GM21367 (cell line): ENCODE results near the gene TLX1.

Experiments used
- ATAC-seq: cut with Tn5 transposase; IDR thresholded peaks from one replicate; pipeline ENCODE4 v1.9.1; 2021; ENCODE audit not compliant: unreplicated experiment

Gene TLX1

DNA sequence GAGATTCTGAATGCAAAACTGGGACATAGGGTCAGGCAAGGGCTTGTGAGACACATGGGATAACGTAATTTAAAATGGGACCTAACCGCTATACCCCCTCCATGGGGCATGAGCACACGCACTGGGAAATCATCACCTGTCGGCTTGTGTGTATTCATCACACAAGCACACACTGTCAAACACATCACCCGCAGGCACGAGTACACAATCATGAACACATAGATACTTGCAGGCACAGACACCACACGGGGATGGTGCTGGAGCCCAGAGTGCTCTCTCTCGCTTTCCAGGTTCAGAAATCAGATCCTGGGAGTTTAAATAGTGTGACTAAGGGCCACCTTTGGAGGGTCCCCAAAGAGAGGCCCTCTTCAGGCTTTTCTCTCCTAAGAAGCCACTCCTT is 19.6 kb upstream of the TLX1 start:
- no peak for ATAC-seq

DNA sequence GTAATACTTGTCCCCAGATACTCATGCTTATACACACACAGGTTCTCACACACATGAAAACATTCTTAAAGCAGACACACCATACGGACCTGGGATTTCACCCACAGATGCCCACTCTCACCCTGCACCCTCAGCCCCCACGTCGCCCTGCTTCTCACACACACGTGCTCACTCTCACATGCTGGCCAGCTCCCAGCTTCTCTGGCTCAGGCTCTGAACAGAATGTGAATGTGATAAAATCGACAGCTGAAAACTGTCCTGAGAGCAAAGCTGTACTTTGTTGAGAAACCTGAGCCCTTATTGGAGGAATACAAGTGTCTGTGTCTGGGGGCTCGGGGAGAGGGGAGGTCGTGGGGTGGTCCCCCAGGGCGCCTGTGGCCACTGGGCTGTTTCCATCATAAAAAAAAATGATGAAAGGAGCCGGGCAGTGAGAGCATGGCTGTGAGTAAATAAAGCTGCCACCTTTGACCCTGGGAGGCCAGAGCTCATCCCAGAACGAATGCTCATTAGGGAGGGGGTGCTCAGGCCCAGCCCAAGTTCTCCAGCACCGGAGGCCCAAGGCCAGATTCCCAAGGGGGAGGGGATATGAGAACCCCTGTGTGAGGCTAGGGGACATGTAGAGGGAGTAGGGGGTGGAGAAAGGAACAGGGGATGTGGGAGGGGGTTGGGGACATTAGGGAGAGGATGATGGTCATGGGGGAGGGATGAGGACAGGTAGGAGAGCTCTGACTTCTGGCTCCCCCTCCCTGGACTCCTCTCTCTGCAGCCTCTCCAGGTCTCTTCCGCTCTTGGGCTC is 18.1 kb upstream of the TLX1 start:
- no peak for ATAC-seq

DNA sequence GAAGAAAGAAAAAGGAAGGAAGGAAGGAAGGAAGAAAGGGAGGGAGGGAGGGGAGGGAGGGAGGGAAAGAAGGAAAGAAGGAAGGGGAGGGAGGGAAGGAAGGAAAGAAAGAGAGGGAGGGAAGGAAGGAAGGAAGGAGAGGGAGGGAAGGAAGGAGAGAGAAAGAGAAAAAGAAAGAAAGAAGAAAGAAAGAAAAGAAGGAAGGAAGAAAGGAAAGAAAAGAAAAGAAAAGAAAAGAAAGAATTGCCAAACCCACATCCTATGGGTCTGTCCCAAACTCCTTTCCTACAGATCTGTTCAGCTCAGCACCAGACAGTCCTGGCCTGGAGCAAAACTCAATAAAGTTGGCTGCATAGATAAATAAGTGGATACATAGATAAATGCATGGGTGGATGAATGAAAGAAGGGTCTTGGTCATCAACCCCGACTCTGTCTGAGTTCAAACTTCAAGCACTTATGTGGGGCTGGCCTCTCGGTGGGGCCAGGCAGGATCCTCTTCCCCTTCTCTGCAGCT is 17.2 kb upstream of the TLX1 start:
- ATAC-seq: no peak

DNA sequence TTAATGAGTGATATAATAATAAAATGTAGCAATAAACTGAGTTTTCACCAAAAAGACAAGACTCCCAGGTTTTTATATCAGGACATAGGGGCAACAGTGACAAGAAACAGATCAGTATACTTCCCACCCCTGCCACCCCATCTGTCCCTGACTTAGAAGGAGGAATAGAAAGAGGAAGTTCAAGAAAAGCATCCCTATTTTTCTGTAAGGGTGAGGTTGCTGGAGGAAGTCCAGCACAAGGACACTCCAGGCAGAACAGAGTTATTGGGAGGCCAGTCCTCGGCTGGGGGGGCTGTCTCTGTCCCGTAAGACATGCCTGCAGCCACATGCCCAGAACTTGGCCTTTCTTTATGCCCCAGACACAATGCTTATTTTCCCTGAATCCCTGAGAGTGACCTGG is 16.5 kb upstream of the TLX1 start:
- ATAC-seq: no peak

DNA sequence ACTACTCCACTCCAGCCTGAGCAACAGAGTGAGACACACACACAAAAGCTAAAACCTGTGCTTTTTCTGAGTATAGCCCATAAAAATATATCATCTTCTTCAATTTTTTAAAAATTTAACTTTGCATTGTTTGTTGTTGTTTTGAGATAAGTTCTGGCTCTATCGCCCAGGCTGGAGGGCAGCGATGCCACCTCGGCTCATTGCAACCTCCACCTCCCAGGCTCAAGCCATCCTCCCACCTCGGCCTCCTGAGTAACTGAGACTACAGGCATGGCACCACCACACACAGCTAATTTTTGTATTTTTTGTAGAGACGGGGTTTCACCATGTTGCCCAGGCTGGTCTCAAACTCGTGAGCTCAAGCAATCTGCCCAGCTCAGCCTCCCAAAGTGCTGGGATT is 14.3 kb upstream of the TLX1 start:
- no peak for ATAC-seq

DNA sequence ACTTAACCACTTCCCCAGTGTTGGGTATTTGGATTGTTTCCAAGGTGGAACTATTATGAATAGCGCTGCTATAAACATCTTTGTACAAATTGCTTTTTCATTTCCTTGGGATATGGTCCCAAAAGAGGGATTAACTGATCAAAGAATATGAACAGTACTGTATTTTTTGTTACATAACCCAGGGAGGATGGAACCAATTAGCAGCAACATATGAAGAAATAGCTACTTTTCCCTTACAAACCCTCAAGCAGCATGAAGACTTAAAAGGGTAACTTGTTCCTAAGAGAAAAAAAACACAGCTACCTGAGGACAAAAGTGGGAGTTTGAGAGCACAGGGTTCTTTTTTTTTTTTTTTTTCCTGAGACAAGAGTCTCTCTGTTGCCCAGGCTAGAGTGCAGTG is 13.1 kb upstream of the TLX1 start:
- no peak for ATAC-seq

DNA sequence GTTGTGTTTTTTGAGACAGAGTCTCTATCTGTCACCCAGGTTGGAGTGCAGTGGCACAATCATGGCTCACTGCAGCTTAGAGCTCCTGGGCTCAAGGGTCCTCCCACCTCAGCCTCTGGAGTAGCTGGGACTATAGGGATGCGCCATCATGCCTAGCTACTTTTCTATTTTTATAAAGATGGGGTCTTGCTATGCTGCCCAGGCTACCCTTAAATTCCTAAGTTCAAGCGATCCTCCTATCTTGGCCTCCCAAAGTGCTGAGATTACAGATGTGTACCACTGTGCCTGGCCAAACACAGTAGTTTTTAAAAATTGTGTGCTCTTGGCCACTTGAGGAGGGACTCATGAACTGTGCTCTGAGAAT is 10.6 kb upstream of the TLX1 start:
- ATAC-seq: no peak

DNA sequence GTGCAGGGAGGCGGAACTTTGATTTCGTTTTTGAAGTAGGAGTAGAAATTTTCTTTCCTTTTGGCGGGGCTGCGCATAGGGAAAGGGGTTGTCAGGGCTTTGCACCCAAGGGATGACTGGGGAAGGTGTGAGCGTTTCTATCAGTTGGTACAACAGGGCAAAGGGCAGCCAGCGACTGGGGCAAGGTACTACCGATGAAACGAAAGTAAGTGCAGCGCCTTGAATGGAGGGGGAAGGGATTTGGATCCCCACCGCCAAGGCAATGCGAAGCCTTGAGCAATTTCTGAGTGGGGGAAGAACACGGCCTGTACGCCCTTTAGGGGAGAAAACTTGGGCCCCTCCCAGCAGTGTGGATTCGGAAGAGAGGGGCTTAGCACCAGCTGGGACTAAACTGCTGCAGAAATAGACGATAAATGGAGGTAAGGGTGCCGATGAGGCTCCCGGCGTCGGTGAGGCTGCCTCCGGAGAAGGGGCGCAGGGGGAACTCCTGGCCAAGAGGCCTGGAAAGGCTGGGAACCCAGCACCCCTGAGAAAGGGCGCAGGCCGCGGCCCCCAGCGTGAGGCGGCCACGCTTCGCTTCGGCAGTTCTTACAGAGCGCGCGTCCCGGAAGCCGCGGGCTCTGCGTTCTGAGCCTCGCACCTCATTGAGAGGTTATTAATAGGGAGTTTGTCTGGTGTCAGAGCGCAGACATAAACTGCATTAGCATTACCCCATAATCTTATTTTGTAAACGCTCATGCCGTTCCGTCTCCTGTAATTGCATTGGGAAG is 10.0 kb upstream of the TLX1 start:
- no peak for ATAC-seq

DNA sequence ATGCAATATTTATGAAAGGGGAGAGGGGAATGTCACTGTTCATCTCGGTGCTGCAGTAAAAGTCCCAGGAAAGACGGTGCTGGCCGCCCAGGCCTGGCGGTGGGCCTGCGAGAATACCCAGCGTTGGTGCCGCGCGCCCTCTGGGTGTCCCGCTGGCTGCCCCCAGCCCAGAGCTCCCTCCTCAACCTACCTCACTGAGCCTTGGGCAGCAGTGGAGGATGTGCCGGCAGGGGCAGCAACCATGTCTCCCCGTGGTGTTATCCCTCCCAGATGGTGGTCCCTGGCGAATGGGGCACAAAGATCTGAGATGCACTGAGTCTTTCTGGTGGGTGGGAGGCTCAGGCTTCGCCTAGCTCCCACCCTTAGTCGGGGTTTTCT is 9.5 kb upstream of the TLX1 start:
- ATAC-seq: no peak

DNA sequence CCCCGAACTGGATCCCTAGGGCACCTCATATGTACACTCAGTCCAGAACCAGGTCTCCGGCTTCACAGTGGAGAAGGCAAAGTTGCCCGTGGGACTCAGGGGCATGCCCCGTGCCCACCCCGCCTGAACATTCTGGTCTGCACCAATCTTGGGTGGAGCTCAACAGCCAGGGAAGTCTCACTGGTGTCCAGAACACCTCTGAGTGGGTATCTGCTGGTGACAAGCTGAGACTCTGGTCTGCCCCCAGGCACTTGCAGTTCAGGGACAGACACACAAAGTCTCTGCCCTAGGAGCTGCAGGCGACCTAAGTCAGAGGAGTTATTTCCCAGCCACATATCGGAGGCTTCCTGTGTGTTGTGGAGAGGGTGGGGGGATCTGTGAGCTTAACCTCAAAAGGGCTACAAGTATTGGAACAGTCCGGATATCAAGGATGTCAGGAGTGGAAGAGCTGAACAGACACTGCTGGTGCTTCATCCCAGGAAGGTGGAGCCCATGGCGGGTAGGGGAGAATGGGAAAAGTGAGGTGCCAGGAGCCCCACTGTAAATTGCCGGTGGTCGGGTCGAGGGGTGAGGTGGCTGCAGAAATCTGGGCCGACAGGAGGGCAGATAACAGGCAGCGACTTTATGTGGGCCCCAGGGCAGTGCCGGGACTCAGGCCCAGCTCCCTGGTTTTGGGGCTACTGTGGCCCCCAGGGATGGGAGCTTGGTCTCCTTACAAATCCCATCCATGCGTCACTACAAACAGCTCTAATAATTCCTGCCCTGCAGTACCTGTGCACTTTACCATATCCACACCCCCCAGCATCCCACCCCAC is 8.6 kb upstream of the TLX1 start:
- ATAC-seq: no peak

DNA sequence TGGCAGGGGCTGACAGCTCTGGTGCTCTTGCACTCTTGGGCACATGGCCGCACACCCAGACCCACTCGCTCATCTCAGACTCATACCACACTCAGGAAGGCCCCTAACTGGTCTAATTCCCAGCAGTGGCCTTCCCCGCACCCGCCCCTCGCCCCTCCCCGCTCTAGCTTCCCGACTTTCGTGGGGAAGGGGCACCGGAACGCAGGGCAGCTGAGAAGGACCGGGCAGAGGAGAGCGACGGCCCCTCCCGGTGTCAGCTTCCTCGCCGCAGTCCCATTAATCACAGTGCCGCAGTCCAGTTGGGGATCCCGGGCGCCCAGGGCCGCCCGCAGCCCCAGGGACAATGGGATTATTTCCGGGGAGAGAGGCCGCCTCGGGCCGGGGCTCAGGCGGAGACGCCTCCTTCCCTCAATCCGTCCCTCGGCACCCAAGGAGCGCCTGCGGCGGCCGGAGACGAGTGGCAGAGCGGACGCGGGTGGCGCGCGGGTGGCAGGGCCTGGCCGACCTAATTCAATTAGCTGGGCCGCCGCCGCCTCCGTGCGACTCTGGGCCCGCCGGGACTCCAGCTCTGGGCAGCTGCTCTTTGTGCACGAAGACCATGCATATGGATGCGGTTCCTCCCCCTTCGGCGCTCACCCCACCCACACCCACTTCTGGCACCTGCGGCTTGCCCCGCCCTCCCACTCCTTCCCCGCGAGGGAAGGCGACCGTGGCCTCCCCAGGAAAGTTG is 7.8 kb upstream of the TLX1 start:
- ATAC-seq: no peak

DNA sequence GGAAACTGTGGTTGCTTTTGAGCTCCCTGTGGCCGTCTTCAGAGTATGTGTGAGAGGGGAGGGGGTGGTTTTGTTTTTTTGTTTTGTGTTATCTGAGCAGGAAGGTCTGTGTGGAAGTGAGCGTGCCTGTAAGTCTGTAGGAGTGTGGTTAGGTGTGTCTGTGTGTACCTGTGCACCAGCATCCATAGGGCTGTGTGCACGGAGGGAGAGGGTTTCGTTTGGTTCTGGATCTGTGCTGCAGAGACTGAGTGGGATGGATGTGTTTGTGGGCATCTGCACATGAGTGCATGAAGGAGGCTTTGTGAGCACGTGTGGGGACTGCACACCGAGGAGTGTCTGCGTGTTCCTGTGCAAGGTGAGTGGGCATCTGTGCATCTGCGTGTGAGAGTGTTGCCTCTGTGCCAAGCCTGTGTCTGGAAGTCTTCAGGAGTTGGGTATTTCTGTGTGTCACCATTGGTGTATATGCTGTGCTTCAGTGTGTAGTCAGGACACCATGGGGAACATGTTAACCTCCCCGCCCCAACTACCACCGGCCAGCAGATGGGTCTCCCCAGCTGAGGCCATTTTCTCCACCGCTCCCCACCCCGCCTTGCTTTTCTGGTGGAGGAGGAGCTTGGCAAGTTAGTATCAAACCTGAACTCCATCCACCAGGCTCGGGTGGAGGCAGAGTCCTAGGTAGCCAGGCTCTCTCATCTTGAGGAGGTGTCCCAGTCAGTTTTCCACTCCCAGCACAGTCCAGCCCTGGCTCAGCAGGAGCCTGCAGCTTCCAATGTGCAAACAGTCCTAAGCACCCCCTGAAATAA is 7.1 kb upstream of the TLX1 start:
- no peak for ATAC-seq

DNA sequence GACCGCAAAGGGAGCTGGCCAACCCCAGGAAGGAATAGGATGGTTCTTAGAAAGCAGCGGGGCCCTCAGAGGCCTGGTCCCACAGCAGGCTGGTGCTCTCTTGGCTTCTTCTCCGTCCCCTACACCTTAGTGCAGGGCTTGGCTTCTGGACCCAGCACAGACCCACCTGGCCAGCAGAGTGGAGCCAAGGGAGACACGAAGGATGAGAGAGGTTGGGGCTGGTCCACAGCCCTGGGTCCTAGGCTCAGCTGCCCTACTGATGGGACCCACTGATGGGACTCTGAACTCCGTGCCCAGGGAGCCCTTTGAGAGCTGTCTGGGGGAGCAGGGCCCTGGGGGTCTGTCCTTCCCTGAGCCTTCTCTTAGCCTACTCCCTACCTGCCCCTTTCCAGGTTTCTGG is 6.2 kb upstream of the TLX1 start:
- ATAC-seq: no peak

DNA sequence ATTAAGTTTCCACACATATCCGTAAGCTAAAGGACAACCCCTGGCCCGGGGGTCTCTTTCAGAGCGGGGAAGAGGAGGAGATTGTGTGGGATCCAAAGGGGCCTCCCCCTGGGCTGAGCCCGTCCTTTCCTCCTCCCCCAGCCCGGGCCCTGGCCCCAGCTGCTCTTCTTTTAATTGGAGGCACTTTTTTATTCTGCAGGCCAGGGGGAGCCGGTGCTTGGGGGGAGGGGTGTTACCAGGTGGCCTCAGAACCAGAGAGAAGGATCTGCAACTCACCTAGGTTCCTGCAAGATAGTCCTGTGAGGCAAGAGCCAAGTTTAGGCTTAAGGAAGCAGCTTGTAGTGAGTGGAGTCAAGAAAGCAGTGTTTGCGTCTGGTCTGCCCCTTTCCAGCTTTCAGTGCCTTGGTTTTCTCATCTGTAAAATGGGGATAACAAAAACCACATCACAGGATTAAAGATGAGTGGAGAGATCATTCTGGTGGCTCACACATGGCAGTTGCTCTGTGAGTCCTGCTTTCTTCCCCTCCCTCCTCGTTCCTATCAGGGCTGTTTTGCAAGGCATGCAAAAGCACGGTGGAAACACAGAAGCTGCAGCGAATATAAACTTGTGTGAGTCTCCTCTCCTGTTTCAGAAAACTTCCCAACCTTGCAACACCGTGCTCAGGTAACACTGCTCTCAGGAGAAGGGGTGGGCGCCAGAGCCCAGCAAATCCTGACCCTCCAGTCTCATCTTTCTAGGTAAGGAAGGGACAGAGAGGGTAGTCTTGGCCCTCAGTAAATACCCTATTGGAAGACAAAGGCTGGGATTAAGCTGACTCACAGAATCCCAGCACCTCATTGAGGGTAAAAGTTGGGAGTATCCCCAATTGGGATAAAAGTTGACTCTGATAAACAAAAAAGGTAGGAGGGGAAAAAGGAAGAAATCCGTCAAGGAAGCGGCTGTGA is 4.1 kb upstream of the TLX1 start:
- ATAC-seq: no peak

DNA sequence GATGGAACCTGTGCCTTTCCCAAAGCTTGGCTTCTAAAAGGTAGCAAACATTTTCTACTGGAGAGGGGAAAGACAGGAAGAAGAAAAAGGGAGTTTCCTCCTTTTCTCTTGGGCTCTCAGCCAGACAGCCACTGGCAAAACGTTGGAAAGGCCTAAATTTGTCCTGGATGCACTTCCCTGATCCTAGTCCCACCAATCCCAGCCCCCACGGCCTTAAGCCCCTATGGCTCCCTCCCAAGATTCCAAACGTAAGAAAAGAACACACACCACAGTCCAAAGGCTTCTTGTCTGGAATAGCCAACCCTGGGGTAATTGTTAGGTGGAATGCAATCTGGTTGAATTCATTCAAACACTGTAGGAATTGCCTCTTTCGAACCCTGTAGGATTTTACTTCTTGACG is 959 bp upstream of the TLX1 start:
- ATAC-seq: no peak

DNA sequence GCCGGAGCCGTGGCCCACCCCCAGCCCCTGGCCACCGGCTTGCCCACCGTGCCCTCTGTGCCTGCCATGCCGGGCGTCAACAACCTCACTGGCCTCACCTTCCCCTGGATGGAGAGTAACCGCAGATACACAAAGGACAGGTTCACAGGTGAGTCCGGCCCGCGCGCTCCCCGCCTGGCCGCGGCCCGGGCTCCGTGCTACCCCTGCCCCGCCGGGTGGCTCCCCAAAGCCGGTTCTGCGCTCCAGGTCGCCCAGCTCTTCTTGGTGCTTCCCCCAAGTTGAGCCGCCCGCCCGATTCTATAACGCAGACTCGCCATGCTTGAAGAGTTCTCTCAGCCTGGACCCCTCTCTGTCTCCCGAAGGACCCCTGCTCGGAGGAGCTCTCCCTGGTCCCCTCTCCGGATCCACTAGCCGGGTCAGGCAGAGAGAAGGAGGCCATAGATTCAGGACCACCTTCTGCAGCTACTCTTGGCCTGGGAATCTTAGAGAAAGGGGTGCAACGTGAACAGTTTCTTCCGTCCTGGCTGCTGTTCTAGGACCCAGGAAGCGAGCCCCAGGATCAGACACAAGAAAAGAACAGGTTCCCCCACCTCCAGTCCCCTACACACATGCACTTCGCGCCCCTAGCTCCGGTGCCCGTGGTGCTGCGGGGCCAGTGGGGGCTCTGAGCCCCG is 999 bp downstream of the TLX1 start:
- ATAC-seq: no peak

DNA sequence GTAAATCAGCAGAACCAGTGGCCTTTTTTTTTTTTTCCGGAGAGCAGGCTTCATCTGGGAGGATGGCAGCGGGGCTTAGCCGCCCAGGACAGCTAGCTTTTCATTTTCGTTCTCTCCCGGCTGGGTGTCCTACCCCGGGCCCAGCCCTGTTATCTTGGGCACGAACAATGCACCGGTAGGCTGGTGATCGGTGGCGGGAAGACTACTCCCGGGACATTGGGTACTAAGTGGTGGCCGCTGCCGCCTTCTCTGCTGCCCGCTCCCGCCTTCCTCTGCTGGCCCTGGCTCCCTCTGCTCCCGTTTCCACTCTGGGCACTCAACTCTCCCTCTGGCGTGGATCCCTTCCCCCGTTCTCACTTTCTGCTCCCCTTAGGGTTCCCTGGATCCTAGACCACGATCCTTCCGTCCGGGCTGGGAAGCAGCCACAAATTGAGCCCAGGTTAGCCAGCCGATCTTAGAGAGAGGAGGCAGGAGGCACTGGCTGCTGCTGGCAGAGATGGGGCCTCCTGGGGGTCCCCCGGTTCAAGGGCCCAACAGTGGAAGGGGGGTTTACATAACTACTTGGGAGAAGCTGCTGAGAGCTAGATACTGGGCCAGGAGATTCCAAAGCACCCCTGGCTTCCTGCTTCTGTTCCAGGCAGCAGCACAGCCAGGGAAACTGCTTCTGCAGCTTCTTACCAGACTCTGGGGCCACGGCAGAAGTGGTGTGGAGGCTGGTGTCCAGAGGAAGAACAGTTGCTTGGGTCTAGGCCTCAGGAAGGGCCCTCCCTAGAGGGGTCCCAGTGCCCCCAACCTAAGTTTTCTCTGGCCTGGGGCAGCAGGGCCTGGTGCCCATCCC is 1.8 kb downstream of the TLX1 start:
- ATAC-seq: no peak
